AG09309 (cell line): ENCODE measurements around the gene SLC1A1.

Experiments
- DNase-seq: peaks from one replicate; pipeline ENCODE4 v3.0.0-alpha.2; 2010; ENCODE audit warnings: low read depth
- H3K4me3 ChIP-seq: 2 replicates; pipeline ENCODE4 v1.5.1; 2011; ENCODE audit warnings: mild to moderate bottlenecking, low read depth, low read length, moderate library complexity; ENCODE audit not compliant: control insufficient read depth
- TF ChIP-seq, protein P1 (sequence below): IDR thresholded peaks from 2 replicates; pipeline ENCODE4 v1.5.1; 2011; ENCODE audit warnings: mild to moderate bottlenecking, low read depth, low read length, inconsistent platforms; ENCODE audit not compliant: insufficient read depth, control insufficient read depth; ENCODE audit errors: missing control alignments

The SLC1A1 gene

DNA sequence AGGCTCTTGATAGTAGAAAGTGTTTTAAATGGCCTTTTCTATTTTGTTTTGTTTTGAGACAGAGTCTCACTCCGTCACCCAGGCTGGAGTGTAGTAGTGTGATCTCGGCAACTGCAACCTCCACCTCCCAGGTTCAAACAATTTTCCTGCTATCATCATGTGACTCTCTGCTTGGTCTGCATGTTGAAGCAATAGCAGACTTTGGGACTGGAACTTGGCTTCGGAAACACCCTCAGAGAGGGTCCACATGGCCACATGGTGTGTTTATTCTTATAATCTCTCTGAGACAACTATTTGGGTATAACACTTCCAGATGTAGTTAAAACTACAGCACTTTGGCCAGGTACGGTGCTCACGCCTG lies 10.9 kb downstream of the SLC1A1 start:
- no peak for DNase-seq
- TF ChIP-seq, protein P1, sequence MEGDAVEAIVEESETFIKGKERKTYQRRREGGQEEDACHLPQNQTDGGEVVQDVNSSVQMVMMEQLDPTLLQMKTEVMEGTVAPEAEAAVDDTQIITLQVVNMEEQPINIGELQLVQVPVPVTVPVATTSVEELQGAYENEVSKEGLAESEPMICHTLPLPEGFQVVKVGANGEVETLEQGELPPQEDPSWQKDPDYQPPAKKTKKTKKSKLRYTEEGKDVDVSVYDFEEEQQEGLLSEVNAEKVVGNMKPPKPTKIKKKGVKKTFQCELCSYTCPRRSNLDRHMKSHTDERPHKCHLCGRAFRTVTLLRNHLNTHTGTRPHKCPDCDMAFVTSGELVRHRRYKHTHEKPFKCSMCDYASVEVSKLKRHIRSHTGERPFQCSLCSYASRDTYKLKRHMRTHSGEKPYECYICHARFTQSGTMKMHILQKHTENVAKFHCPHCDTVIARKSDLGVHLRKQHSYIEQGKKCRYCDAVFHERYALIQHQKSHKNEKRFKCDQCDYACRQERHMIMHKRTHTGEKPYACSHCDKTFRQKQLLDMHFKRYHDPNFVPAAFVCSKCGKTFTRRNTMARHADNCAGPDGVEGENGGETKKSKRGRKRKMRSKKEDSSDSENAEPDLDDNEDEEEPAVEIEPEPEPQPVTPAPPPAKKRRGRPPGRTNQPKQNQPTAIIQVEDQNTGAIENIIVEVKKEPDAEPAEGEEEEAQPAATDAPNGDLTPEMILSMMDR = no peak
- no peak overlapping the region for H3K4me3 ChIP-seq

DNA sequence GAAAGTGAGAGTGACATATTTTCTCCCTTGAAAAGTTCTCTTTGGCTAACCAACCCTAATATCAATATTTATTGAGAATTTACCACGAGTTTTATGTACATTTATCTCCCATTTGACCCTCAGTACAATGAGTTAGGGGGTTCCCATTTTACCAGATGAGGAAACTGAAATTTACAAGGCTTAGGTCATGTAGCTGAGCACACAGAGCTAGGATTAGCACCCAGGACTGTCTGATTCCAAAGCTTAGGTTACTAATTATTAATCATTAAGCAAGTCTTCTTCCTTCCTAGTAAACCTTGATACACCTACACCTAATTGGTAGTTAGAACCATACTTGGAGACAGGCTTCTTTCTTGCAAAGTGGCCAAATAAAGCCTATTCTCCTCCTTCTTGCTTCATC lies 12.2 kb downstream of the SLC1A1 start:
- H3K4me3 ChIP-seq = no peak overlapping the region
- TF ChIP-seq, protein P1 = no peak
- no peak for DNase-seq

DNA sequence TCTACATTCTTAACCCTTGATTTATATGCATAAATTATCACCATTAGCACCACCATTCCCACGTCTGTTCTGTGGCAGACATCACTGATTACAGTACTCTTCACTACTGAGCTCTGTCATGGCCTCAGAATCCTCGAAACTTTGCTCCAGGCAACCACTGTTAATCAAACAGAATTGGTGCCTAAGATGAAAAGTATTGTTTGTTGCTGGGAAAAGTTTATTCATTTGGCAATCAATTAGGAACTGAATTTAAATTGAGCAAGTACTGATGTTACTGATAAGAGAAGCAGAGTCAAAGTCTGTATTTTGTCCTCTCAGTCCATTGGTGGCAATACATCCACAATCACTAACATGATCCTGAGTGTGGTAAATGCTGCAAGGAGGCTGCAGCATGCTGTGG lies 12.8 kb downstream of the SLC1A1 start:
- TF ChIP-seq, protein P1 = no peak
- H3K4me3 ChIP-seq = no peak overlapping the region
- no peak for DNase-seq

DNA sequence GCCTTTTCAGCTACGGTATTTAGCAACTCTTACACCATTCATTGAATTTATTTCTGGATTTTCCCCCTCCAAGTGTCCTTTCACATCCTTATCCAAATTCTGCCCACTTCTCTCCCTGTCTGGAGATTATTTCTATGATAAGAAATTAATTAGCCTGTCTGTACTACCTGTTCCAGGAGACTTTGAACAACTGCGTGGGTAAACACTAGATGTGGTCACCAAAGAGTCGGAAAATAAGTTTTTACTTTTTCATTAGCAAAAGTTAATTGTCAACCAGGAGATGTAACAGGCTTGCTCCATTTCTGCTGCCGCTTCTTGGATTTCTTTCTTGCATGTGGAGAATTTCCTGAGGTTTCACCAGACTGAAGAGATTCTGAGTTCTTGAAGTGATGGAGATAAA lies 14.0 kb downstream of the SLC1A1 start:
- no peak for DNase-seq
- no peak overlapping the region for H3K4me3 ChIP-seq
- TF ChIP-seq, protein P1 = no peak

DNA sequence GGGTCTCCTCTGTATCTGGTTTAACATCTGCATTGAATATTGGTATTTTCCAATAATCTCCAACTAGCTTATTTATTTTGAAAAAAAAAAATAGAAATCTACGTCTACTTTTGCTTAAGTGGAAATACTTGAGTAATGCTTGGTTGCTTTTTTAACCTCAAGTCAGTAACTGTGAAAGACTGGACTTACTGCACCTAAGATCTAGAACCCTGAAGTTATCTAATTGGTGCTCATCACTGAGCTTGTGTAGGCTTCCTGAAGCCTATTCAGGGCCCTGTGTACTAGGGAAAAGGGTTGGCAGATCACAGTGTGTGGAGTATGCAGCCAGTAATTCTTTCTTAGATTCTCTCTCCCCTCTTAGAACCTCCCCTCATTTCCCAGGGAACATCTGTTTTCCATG lies 16.2 kb downstream of the SLC1A1 start:
- TF ChIP-seq, protein P1 = no peak
- DNase-seq = no peak

DNA sequence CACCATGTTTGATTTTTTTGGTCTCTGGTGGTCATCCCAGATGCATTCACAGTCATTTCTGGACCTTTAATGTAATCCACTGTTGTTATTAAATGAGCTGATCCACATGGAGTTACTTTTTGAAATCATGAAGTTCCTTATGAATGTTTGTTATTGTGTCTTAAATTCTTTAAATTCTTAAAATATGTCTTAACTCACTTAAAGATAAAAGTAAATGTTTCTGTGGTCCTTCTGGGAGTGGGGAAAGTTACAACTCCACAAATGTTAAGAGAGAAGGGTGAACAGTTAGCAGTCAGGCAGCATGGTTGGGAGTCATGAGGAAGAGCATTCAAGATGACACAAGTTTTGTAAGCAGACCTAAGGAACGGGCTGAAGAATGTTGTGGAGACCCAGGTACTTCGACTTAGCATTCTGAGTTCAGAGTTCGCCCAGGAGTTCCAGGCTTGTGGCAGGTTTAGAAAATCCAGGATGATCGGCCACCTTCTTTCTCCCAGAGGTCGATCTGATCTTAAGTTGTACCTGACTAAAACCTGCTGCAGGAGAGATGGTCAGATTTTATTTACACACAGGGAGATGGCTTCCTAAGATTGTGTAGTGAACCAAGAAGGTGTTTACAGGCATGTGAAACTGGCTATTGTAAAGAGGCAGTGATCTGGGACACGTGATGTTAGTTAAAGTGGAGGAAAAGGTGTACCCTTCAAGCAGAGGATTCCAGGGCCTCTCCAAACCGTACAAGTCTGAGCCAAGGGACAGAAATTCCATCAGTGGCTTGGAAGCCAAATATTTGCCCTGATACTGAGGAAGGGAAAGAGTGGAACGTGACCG lies 17.2 kb downstream of the SLC1A1 start:
- DNase-seq = no peak
- H3K4me3 ChIP-seq = no peak overlapping the region
- TF ChIP-seq, protein P1 = no peak

More for the DNA sequence above, 16.2 kb downstream of the SLC1A1 start:
- no peak overlapping the region for H3K4me3 ChIP-seq
